Peyer's patch (tissue), 4 donors: ENCODE data around the gene DNER. TPM values are rescaled to one million over a fixed set of nuclear protein-coding genes. Genes with fewer than 3 reads are reported as not detected.
"Not testable (repeated sequence)": the region's sequence is repeated elsewhere in the genome, so short reads cannot be mapped to it uniquely, and the experiment has no call there.

Experiments
- DNase-seq, 3 donors: peaks; one replicate each; pipeline ENCODE4 v3.0.0-alpha.2; 2017 to 2019
- H3K27ac ChIP-seq, 4 donors: fragments of 200-600 bp; sonication (generic); one replicate each; pipeline ENCODE4 v1.5.1; 2016 to 2019
- H3K27me3 ChIP-seq, 2 donors: fragments of 200-600 bp; sonication (generic); one replicate each; pipeline ENCODE4 v1.5.1; 2019
- H3K36me3 ChIP-seq, 3 donors: fragments of 200-600 bp; sonication (generic); one replicate each; pipeline ENCODE4 v1.5.1; 2016 to 2019
- H3K4me1 ChIP-seq, 4 donors: fragments of 200-600 bp; sonication (generic); one replicate each; pipeline ENCODE4 v1.5.1; 2016 to 2019
- H3K4me3 ChIP-seq, 4 donors: fragments of 200-600 bp; sonication (generic); 1 replicate in 3 of 4; 2 replicates in 1 of 4; pipeline ENCODE4 v1.5.1; 2016 to 2019; ENCODE audit warnings: mild to moderate bottlenecking in 1 of 4
- H3K9me3 ChIP-seq, 4 donors: fragments of 200-600 bp; sonication (generic); one replicate each; pipeline ENCODE4 v1.5.1; 2016 to 2019; ENCODE audit warnings: mild to moderate bottlenecking in 1 of 4
- CTCF ChIP-seq, 6 experiments: fragments of 450-650 bp in 4 of 6; fragments of 200-600 bp in 2 of 6; sonication (generic) in 1 of 6; IDR thresholded peaks; one replicate each; pipeline ENCODE4 v1.5.1; 2017 to 2019; ENCODE audit warnings: antibody characterized with exemption in 6 of 6, mild to moderate bottlenecking in 3 of 6, moderate library complexity in 1 of 6
- POLR2A ChIP-seq, 2 donors: fragments of 450-650 bp; IDR thresholded peaks; one replicate each; pipeline ENCODE4 v1.5.1; 2017; ENCODE audit warnings: antibody characterized with exemption in 2 of 2, mild to moderate bottlenecking in 2 of 2, moderate library complexity in 2 of 2
- total RNA-seq, 4 donors: library from RNA; depleted of rRNA; stranded (reverse); fragments of >200 nt; gene quantifications; one replicate each; pipeline ENCODE4 v1.1.0, GENCODE V29; 2016

The DNER gene
- total RNA-seq, 4 donors from 2014 or later: 0.35 to 2.5 (median 1.3) TPM; not detected in 1

- no peaks in the 10 kb centered on the region for H3K4me1 ChIP-seq
- H3K27me3 ChIP-seq: no peaks in the 10 kb centered on the region
- H3K36me3 ChIP-seq: no peaks in the 10 kb centered on the region
- TF ChIP-seq CTCF (IDR thresholded peaks at IDR 0.05) (no peak), POLR2A (IDR thresholded peaks at IDR 0.05) (no peak)
- peaks cover 0 to 4% (median 0%) of the 10 kb centered on the region in 4 donors for H3K9me3 ChIP-seq
- no peak overlapping the region for H3K4me3 ChIP-seq
- no peak for DNase-seq
- H3K27ac ChIP-seq: no peak overlapping the region
Observed at GRCh38 chr2:229514273-229514895, 200.0 kb downstream of the DNER start.

GRCh38 chr2:229511524-229511923, 202.8 kb downstream of the DNER start:
- TF ChIP-seq POLR2A (IDR thresholded peaks at IDR 0.05) (no peak), CTCF (IDR thresholded peaks at IDR 0.05) (no peak)
- no peaks in the 10 kb centered on the region for H3K36me3 ChIP-seq
- H3K9me3 ChIP-seq: no peaks in the 10 kb centered on the region
- DNase-seq: no peak
- no peak overlapping the region for H3K4me3 ChIP-seq
- no peaks in the 10 kb centered on the region for H3K27me3 ChIP-seq
- no peak overlapping the region for H3K27ac ChIP-seq
- no peaks in the 10 kb centered on the region for H3K4me1 ChIP-seq

- not testable (repeated sequence) for H3K4me1 ChIP-seq, H3K27ac ChIP-seq
Observed at GRCh38 chr2:229506699-229507098, 207.7 kb downstream of the DNER start.

GRCh38 chr2:229501051-229501794, 213.1 kb downstream of the DNER start:
- Histone ChIP-seq H3K36me3 (no peaks in the 10 kb centered on the region), H3K4me3 (no peak overlapping the region), H3K27ac (no peak overlapping the region), H3K9me3 (no peaks in the 10 kb centered on the region), H3K4me1 (no peaks in the 10 kb centered on the region), H3K27me3 (no peaks in the 10 kb centered on the region)
- DNase-seq: no peak
- TF ChIP-seq CTCF (IDR thresholded peaks at IDR 0.05) (no peak), POLR2A (IDR thresholded peaks at IDR 0.05) (no peak)

More at GRCh38 chr2:229506699-229507098, 207.7 kb downstream of the DNER start:
- not testable (repeated sequence) for H3K9me3 ChIP-seq, H3K4me3 ChIP-seq, H3K27me3 ChIP-seq, DNase-seq, H3K36me3 ChIP-seq

- Histone ChIP-seq H3K27me3 (no peaks in the 10 kb centered on the region), H3K36me3 (no peaks in the 10 kb centered on the region), H3K9me3 (no peaks in the 10 kb centered on the region), H3K4me1 (no peaks in the 10 kb centered on the region), H3K27ac (no peak overlapping the region), H3K4me3 (no peak overlapping the region)
- no peak for DNase-seq
- TF ChIP-seq CTCF (IDR thresholded peaks at IDR 0.05): no peak
- no peak for TF ChIP-seq POLR2A (IDR thresholded peaks at IDR 0.05)
Observed at GRCh38 chr2:229492034-229492433, 222.3 kb downstream of the DNER start.

GRCh38 chr2:229490167-229490566, 224.2 kb downstream of the DNER start:
- Histone ChIP-seq H3K4me3 (no peak overlapping the region), H3K27ac (no peak overlapping the region), H3K4me1 (no peaks in the 10 kb centered on the region), H3K36me3 (no peaks in the 10 kb centered on the region), H3K27me3 (no peaks in the 10 kb centered on the region), H3K9me3 (no peaks in the 10 kb centered on the region)
- no peak for DNase-seq
- TF ChIP-seq CTCF (IDR thresholded peaks at IDR 0.05): no peak
- no peak for TF ChIP-seq POLR2A (IDR thresholded peaks at IDR 0.05)
